H1 (cell line): ENCODE results near the gene MKX. TPM values are rescaled to one million over a fixed set of nuclear protein-coding genes. Genes with fewer than 3 reads are reported as not detected.

Experiments
- CTCF ChIA-PET: fragments of 300-600 bp; sonication (Branson Sonifier 250); formaldehyde crosslinking; loops from one replicate; lab custom pipeline; 2021; ENCODE audit not compliant: partially characterized antibody; lab: Charles Lee
- POLR2A ChIA-PET: fragments of 300-600 bp; sonication (Branson Sonifier 250); formaldehyde crosslinking; loops from one replicate; lab custom pipeline; 2021; ENCODE audit warnings: inconsistent platforms; ENCODE audit not compliant: partially characterized antibody; lab: Charles Lee
- DNase-seq, 2 experiments: peaks; one replicate each; pipeline versions ENCODE4 v3.0.0 to v3.0.0-alpha.2; 2010 to 2022; ENCODE audit warnings: low spot score in 2 of 2, low read depth in 1 of 2, mixed read lengths in 1 of 2
- FAIRE-seq: peaks from 2 replicates; lab custom pipeline; 2011; peaks lifted over from hg19 to GRCh38; lab: Jason Lieb, UNC
- H2AFZ ChIP-seq: 2 replicates; pipeline ENCODE4 v1.8.1; 2012; ENCODE audit warnings: low read length, inconsistent platforms
- H2AK5ac ChIP-seq: 2 replicates; pipeline ENCODE4 v1.6.1; 2013; ENCODE audit warnings: low read depth, low read length
- H2BK120ac ChIP-seq: replicated peaks from 2 replicates; pipeline ENCODE3; 2013; ENCODE audit warnings: low read depth, low read length, inconsistent platforms
- H2BK12ac ChIP-seq: 2 replicates; pipeline ENCODE4 v1.6.1; 2013; ENCODE audit warnings: low read depth, low read length
- H2BK15ac ChIP-seq: 2 replicates; pipeline ENCODE4 v1.6.1; 2013; ENCODE audit warnings: low read length
- H2BK20ac ChIP-seq: 2 replicates; pipeline ENCODE4 v1.6.1; 2013; ENCODE audit warnings: low read length
- H2BK5ac ChIP-seq: 2 replicates; pipeline ENCODE4 v1.6.1; 2013; ENCODE audit warnings: low read depth, low read length
- H3K14ac ChIP-seq: 2 replicates; pipeline ENCODE4 v1.6.1; 2013; ENCODE audit warnings: inconsistent platforms; ENCODE audit not compliant: insufficient read length
- H3K18ac ChIP-seq: 2 replicates; pipeline ENCODE4 v1.6.1; 2013; ENCODE audit warnings: low read length; ENCODE audit errors: extremely low read depth
- H3K23ac ChIP-seq: 2 replicates; pipeline ENCODE4 v1.6.1; 2013; ENCODE audit warnings: inconsistent platforms; ENCODE audit not compliant: insufficient read length
- H3K23me2 ChIP-seq: 2 replicates; pipeline ENCODE4 v1.6.1; 2013; ENCODE audit warnings: low read depth, low read length
- H3K27ac ChIP-seq: 2 replicates; pipeline ENCODE4 v1.6.1; 2011; ENCODE audit warnings: low read depth, low read length, inconsistent platforms
- H3K27me3 ChIP-seq, 4 experiments: replicated peaks in 1 of 4; 1 replicate in 1 of 4; 2 replicates in 3 of 4; pipeline versions ENCODE4 v1.6.1 to v1.8.1; 2011 to 2013; ENCODE audit warnings: low read length in 3 of 4, mild to moderate bottlenecking in 3 of 4, inconsistent platforms in 2 of 4, mixed read lengths in 2 of 4, moderate library complexity in 1 of 4; ENCODE audit not compliant: control insufficient read depth in 3 of 4, insufficient read depth in 3 of 4; ENCODE audit errors: extremely low read depth in 1 of 4
- H3K36me3 ChIP-seq, 4 experiments: 2 replicates each; pipeline versions ENCODE4 v1.6.1 to v1.8.1; 2011 to 2013; ENCODE audit warnings: mild to moderate bottlenecking in 4 of 4, low read length in 3 of 4, moderate library complexity in 2 of 4, control low read depth in 1 of 4, inconsistent platforms in 1 of 4; ENCODE audit not compliant: insufficient read depth in 4 of 4, control insufficient read depth in 2 of 4
- H3K4ac ChIP-seq: replicated peaks from 2 replicates; pipeline ENCODE3; 2013; ENCODE audit warnings: low read length, low read depth, mixed read lengths, inconsistent platforms; ENCODE audit not compliant: insufficient read length
- H3K4me1 ChIP-seq, 4 experiments: replicated peaks in 1 of 4; 1 replicate in 1 of 4; 2 replicates in 3 of 4; pipeline versions ENCODE4 v1.6.1 to v1.8.1; 2011 to 2013; ENCODE audit warnings: low read length in 3 of 4, inconsistent platforms in 2 of 4, mixed read lengths in 1 of 4; ENCODE audit not compliant: insufficient read depth in 4 of 4, control insufficient read depth in 3 of 4
- H3K4me2 ChIP-seq, 2 experiments: 2 replicates each; pipeline versions ENCODE4 v1.6.1 to v1.8.1; 2011 to 2013; ENCODE audit warnings: low read depth in 2 of 2, low read length in 2 of 2, control low read depth in 1 of 2, inconsistent platforms in 1 of 2, mild to moderate bottlenecking in 1 of 2; ENCODE audit not compliant: insufficient read depth in 1 of 2
- H3K4me3 ChIP-seq, 4 experiments: fragments of 200-600, 300-600 bp in 1 of 4; sonication (generic), shearing (Covaris generic), sonication (Bioruptor Twin) in 1 of 4; 2 replicates each; pipeline versions ENCODE4 v1.5.1 to v1.8.1; 2011 to 2016; ENCODE audit warnings: low read length in 4 of 4, low read depth in 3 of 4, control low read depth in 2 of 4, inconsistent platforms in 2 of 4, mild to moderate bottlenecking in 2 of 4, mixed read lengths in 1 of 4, moderate library complexity in 1 of 4; ENCODE audit not compliant: insufficient read depth in 2 of 4; ENCODE audit errors: extremely low read depth in 1 of 4
- H3K56ac ChIP-seq: replicated peaks from 2 replicates; pipeline ENCODE3; 2013; ENCODE audit warnings: low read depth, mild to moderate bottlenecking, mixed read lengths, low read length, inconsistent platforms; ENCODE audit not compliant: insufficient read length
- H3K79me1 ChIP-seq: 2 replicates; pipeline ENCODE4 v1.6.1; 2013; ENCODE audit warnings: low read depth, low read length, control low read depth
- H3K79me2 ChIP-seq, 2 experiments: 2 replicates each; pipeline versions ENCODE4 v1.6.1 to v1.8.1; 2012 to 2013; ENCODE audit warnings: low read length in 2 of 2, mild to moderate bottlenecking in 2 of 2, inconsistent platforms in 1 of 2; ENCODE audit not compliant: insufficient read depth in 2 of 2, control insufficient read depth in 1 of 2
- H3K9ac ChIP-seq, 4 experiments: replicated peaks in 1 of 4; 1 replicate in 1 of 4; 2 replicates in 3 of 4; pipeline versions ENCODE4 v1.6.1 to v1.8.1; 2011 to 2013; ENCODE audit warnings: low read depth in 3 of 4, low read length in 3 of 4, control low read depth in 2 of 4, mild to moderate bottlenecking in 2 of 4, moderate library complexity in 2 of 4, inconsistent platforms in 1 of 4; ENCODE audit errors: extremely low read depth in 1 of 4
- H3K9me3 ChIP-seq, 2 experiments: 2 replicates each; pipeline versions ENCODE4 v1.6.1 to v1.8.1; 2012 to 2013; ENCODE audit warnings: mild to moderate bottlenecking in 2 of 2, moderate library complexity in 2 of 2, control low read depth in 1 of 2, inconsistent platforms in 1 of 2, low read depth in 1 of 2, low read length in 1 of 2, mixed read lengths in 1 of 2; ENCODE audit not compliant: insufficient read depth in 2 of 2
- H4K20me1 ChIP-seq, 2 experiments: replicated peaks in 1 of 2; 2 replicates each; pipeline versions ENCODE3 to v1.8.1; 2011 to 2013; ENCODE audit warnings: inconsistent platforms in 2 of 2, low read length in 2 of 2, mild to moderate bottlenecking in 1 of 2; ENCODE audit not compliant: insufficient read depth in 2 of 2, control insufficient read depth in 1 of 2
- H4K5ac ChIP-seq: 2 replicates; pipeline ENCODE4 v1.6.1; 2013; ENCODE audit warnings: low read length, low read depth, mixed read lengths, inconsistent platforms; ENCODE audit not compliant: insufficient read length
- H4K8ac ChIP-seq: 2 replicates; pipeline ENCODE4 v1.8.0; 2013; ENCODE audit warnings: mild to moderate bottlenecking, moderate library complexity, low read length, inconsistent platforms; ENCODE audit not compliant: insufficient read depth; ENCODE audit errors: extremely low read depth
- H4K91ac ChIP-seq: replicated peaks from 2 replicates; pipeline ENCODE3; 2013; ENCODE audit warnings: low read length, mixed read lengths, inconsistent platforms; ENCODE audit not compliant: insufficient read length
- ATF2 ChIP-seq: IDR thresholded peaks from 2 replicates; pipeline ENCODE4 v1.6.1; 2012; ENCODE audit warnings: low read length, inconsistent platforms
- ATF3 ChIP-seq: IDR thresholded peaks from 2 replicates; pipeline ENCODE4 v1.6.1; 2011; ENCODE audit warnings: low read depth, mild to moderate bottlenecking, low read length; ENCODE audit not compliant: insufficient read depth
- CREB1 ChIP-seq: IDR thresholded peaks from 2 replicates; pipeline ENCODE4 v1.6.1; 2012; ENCODE audit warnings: inconsistent platforms
- GABPA ChIP-seq: IDR thresholded peaks from 2 replicates; pipeline ENCODE4 v1.6.1; 2011; ENCODE audit warnings: mild to moderate bottlenecking, low read length, moderate library complexity, borderline replicate concordance; ENCODE audit not compliant: insufficient read depth
- KDM4A ChIP-seq: IDR thresholded peaks from one replicate; pipeline ENCODE4 v1.7.1; 2012; ENCODE audit warnings: low read depth, mild to moderate bottlenecking, moderate library complexity, low read length, inconsistent platforms; ENCODE audit not compliant: severe bottlenecking
- NANOG ChIP-seq: IDR thresholded peaks from 2 replicates; pipeline ENCODE4 v1.6.1; 2011; ENCODE audit warnings: low read length, low read depth, mild to moderate bottlenecking, inconsistent platforms; ENCODE audit not compliant: insufficient read depth, poor library complexity, severe bottlenecking
- NRF1 ChIP-seq: IDR thresholded peaks from 2 replicates; pipeline ENCODE4 v1.6.1; 2011; ENCODE audit warnings: mild to moderate bottlenecking, low read depth, low read length, improper control_type of control experiment
- RNF2 ChIP-seq: fragments of 200-900, 300-1000 bp; sonication (generic); IDR thresholded peaks from 2 replicates; pipeline ENCODE4 v1.7.1; 2016; ENCODE audit warnings: borderline replicate concordance, low read depth, mild to moderate bottlenecking, antibody characterized with exemption, low read length; ENCODE audit not compliant: poor library complexity, severe bottlenecking; ENCODE audit errors: missing control alignments
- SAP30 ChIP-seq: fragments of 300-600 bp; sonication (generic); IDR thresholded peaks from 2 replicates; pipeline ENCODE4 v1.7.1; 2012; ENCODE audit warnings: low read length, moderate library complexity, mild to moderate bottlenecking, inconsistent platforms; ENCODE audit not compliant: insufficient read depth, insufficient replicate concordance
- SP2 ChIP-seq: IDR thresholded peaks from 2 replicates; pipeline ENCODE4 v1.6.1; 2012; ENCODE audit warnings: mild to moderate bottlenecking, low read length, inconsistent platforms
- TCF12 ChIP-seq: IDR thresholded peaks from 2 replicates; pipeline ENCODE4 v1.6.1; 2011; ENCODE audit warnings: low read depth, mild to moderate bottlenecking, low read length
- WGBS, 2 experiments: shearing (Covaris generic) in 1 of 2; methylation state at CpG; one replicate each; pipeline versions ENCODE4 v1.1.6 to v1.1.7; 2013 to 2015; ENCODE audit warnings: low lambda C conversion rate in 2 of 2, mixed read lengths in 2 of 2, inconsistent platforms in 1 of 2, low coverage in 1 of 2, missing lambda C conversion rate in 1 of 2; ENCODE audit not compliant: insufficient replicate concordance in 2 of 2, insufficient coverage in 1 of 2, insufficient read length in 1 of 2; ENCODE audit errors: extremely low coverage in 1 of 2, missing lambda C conversion rate in 1 of 2; 5-methylcytosine and 5-hydroxymethylcytosine counted together
- polyA plus RNA-seq, 7 experiments: library from polyadenylated mRNA; depleted of rRNA in 3 of 7; stranded (reverse) in 5 of 7; unstranded in 2 of 7; fragments of >200 nt in 5 of 7; fragments of 200-250 nt in 2 of 7; gene quantifications; 1 replicate in 5 of 7; 2 replicates in 1 of 7; 4 replicates in 1 of 7; pipeline versions ENCODE4 v1.2.1 to v1.2.3, GENCODE V29; 2011 to 2013; ENCODE audit warnings: missing spikeins in 2 of 7, mixed read lengths in 2 of 7
- total RNA-seq: library from RNA; stranded (reverse); fragmentation: NEBNext Ultra II Directional; extraction: Animal tissue kit (Norgen Biotek cat#: 25700); gene quantifications from 2 replicates; pipeline ENCODE4 v1.2.1, GENCODE V29; 2021

The MKX gene
- total and polyA plus RNA-seq, 2 of the 8 experiments (the other 6 are each of a cell fraction or from before 2014, with no cell fraction given), result 0.21 to 1.3 TPM

- no peak overlapping the region for H2BK12ac ChIP-seq
- no peaks in the 10 kb centered on the region for H3K36me3 ChIP-seq
- H3K23ac ChIP-seq, result no peak overlapping the region
- H3K79me1 ChIP-seq, result no peaks in the 10 kb centered on the region
- H3K79me2 ChIP-seq, result no peaks in the 10 kb centered on the region
- H3K4ac ChIP-seq, result no peak overlapping the region
- H2BK120ac ChIP-seq, result no peak overlapping the region
- no peak overlapping the region for H4K91ac ChIP-seq
- H2AK5ac ChIP-seq, result no peak overlapping the region
- no peak overlapping the region for H2BK20ac ChIP-seq
- no peak overlapping the region for H2BK15ac ChIP-seq
- H4K20me1 ChIP-seq, result no peaks in the 10 kb centered on the region
- H3K4me3 ChIP-seq, result no peak overlapping the region
- WGBS, 2 experiments, result 76% methylated on average over 1 of the region's 1 CpG; no CpG with 5 or more reads in 1 of the 2 experiments
- FAIRE-seq (no peak), DNase-seq (no peak)
- ChIA-PET POLR2A (no interaction called here), CTCF (interaction anchor here (1.0 kb wide), 1 partner anchor 42 kb away, joined by 3 read pairs; no protein-coding TSS in a partner anchor)
- no peak overlapping the region for H3K18ac ChIP-seq
- H3K4me1 ChIP-seq, result no peaks in the 10 kb centered on the region
- H3K4me2 ChIP-seq, result no peak overlapping the region
- H3K14ac ChIP-seq, result no peak overlapping the region
- no peaks in the 10 kb centered on the region for H3K23me2 ChIP-seq
- no peak overlapping the region for H2AFZ ChIP-seq
- H3K56ac ChIP-seq, result no peak overlapping the region
- H3K27ac ChIP-seq, result no peak overlapping the region
- H3K27me3 ChIP-seq, result no peaks in the 10 kb centered on the region
- H4K5ac ChIP-seq, result no peak overlapping the region
- H3K9me3 ChIP-seq, result no peaks in the 10 kb centered on the region
- no peak overlapping the region for H2BK5ac ChIP-seq
- H4K8ac ChIP-seq, result no peak overlapping the region
- H3K9ac ChIP-seq, result no peak overlapping the region
- TF ChIP-seq ATF2 (no peak), RNF2 (no peak), KDM4A (no peak), NANOG (no peak), NRF1 (no peak), ATF3 (no peak), GABPA (no peak), SAP30 (no peak), CREB1 (no peak), SP2 (no peak), TCF12 (no peak)
These were observed 108.8 kb downstream of the MKX start for GRCh38 chr10:27636816-27637215.
